VCaP (cell line): ENCODE results near the gene FANCD2.

ENCODE experiments used
- H3K27ac ChIP-seq: fragments of 450-650 bp; 2 replicates; pipeline ENCODE4 v1.5.1; 2017
- TF ChIP-seq, protein P1 (sequence below): fragments of 450-650 bp; conservative IDR thresholded peaks from 2 replicates; pipeline ENCODE4 v1.5.1; 2017; ENCODE audit warnings: mild to moderate bottlenecking, moderate library complexity

FANCD2 gene

DNA sequence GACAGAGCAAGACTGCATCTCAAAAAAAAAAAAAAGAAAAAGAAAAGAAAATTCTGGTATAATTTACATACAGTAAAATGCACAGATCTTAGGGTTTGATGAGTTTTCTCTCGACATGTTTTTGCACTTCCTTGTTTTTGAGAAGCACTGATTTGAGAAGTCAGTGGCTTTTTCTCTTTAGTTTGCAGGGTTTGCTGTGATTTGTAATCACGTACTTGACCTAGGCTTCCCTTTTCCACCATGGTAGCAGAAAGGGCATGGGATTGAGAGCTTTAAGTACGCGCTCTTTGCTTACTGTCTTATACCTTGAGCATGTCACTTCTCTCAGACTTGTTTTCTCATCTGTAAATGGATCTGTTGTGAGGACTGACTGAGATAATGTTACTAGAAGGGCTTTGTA lies 119.4 kb downstream of the FANCD2 start:
- TF ChIP-seq, protein P1, sequence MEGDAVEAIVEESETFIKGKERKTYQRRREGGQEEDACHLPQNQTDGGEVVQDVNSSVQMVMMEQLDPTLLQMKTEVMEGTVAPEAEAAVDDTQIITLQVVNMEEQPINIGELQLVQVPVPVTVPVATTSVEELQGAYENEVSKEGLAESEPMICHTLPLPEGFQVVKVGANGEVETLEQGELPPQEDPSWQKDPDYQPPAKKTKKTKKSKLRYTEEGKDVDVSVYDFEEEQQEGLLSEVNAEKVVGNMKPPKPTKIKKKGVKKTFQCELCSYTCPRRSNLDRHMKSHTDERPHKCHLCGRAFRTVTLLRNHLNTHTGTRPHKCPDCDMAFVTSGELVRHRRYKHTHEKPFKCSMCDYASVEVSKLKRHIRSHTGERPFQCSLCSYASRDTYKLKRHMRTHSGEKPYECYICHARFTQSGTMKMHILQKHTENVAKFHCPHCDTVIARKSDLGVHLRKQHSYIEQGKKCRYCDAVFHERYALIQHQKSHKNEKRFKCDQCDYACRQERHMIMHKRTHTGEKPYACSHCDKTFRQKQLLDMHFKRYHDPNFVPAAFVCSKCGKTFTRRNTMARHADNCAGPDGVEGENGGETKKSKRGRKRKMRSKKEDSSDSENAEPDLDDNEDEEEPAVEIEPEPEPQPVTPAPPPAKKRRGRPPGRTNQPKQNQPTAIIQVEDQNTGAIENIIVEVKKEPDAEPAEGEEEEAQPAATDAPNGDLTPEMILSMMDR, result no peak
- H3K27ac ChIP-seq, result no peak overlapping the region

DNA sequence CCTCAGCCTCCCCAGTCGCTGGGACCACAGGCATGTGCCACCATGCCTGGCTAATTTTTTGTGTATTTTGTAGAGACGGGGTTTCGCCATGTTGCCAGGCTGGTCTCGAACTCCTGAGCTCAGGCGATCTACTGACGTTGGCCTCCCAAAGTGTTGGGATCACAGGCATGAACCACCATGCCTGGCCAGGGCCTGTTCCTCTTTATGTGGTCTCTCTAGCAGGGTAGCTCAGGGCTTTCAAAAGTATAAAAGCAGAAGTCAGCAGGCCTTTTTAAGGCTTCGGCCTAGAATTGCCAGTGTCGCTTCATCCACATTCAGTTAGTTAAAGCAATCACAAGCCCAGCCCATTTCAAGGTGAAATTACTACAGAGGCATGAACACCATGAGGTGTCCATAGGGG lies 123.0 kb downstream of the FANCD2 start:
- H3K27ac ChIP-seq, result no peak overlapping the region
- TF ChIP-seq, protein P1, result no peak

DNA sequence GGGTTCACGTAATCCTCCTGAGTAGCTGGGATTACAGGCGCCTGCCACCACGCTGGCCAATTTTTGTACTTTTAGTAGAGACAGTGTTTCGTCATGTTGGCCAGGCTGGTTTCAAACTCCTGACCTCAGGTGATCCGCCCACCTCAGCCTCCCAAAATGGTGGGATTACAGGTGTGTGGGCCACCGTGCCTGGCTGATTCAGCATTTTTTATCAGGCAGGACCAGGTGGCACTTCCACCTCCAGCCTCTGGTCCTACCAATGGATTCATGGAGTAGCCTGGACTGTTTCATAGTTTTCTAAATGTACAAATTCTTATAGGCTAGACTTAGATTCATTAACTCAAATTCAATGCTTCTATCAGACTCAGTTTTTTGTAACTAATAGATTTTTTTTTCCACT lies 124.8 kb downstream of the FANCD2 start:
- H3K27ac ChIP-seq, result no peak overlapping the region

More for the DNA sequence above, 124.8 kb downstream of the FANCD2 start:
- TF ChIP-seq, protein P1, result no peak
